ENCODE measurements around the gene KLHL21. TPM values are rescaled to one million over a fixed set of nuclear protein-coding genes. Genes with fewer than 3 reads are reported as not detected.

KLHL21 gene
- total RNA-seq, 2 donors from 2014 or later: 142 to 156 TPM

DNA sequence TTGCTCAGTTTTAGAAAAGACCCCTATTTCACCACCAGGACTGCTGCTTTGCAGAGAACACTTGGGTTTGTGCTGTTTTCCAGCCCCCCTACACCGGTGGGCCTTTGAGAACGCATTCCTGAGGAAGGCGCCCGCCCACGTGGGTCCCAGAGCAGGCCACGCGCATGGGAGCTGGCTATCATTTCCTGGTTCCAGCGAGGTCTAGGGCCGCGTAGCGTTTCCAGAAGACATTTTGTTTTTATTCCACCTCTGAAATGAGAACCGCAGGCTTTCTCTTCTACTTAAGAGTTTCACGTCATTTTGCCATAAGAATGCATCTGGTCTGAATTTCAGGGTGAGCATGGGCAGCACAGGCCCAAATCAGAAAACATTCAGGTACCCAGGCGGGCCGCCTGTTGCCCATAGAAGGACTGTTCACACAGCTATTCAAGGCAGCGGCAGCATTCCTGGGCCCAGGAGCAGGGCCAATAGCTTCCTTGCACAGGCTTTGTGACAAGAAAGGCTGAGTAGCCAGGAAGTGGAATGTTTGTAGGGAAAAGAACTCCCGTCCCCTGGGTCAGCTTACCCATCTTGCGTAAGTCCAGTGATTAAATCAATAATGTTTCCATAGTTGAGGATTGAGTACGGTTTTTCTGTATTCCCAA, 1.4 kb upstream of the KLHL21 start:
- DNase-seq (ENCODE audit: low spot score): peak; percentile 79
- Histone ChIP-seq H3K9me3 (no peaks in the 10 kb centered on the region), H3K4me1 (ENCODE audit: control insufficient read depth in 1 of 2, low read depth in 2 of 2) (peaks cover 20 to 31% of the 10 kb centered on the region in 2 donors), H3K27me3 (replicated peaks; ENCODE audit: insufficient read depth) (no peaks in the 10 kb centered on the region), H3K36me3 (peaks cover 1% of the 10 kb centered on the region), H3K27ac (peak overlapping the region; percentile 99 to 100), H3K4me3 (peak overlapping the region; percentile 93)
- peak; percentile 54 for ATAC-seq (ENCODE audit: insufficient number of reproducible peaks, low FRiP score, low read depth)
- TF ChIP-seq CTCF (IDR thresholded peaks at IDR 0.05): peak; percentile 29

DNA sequence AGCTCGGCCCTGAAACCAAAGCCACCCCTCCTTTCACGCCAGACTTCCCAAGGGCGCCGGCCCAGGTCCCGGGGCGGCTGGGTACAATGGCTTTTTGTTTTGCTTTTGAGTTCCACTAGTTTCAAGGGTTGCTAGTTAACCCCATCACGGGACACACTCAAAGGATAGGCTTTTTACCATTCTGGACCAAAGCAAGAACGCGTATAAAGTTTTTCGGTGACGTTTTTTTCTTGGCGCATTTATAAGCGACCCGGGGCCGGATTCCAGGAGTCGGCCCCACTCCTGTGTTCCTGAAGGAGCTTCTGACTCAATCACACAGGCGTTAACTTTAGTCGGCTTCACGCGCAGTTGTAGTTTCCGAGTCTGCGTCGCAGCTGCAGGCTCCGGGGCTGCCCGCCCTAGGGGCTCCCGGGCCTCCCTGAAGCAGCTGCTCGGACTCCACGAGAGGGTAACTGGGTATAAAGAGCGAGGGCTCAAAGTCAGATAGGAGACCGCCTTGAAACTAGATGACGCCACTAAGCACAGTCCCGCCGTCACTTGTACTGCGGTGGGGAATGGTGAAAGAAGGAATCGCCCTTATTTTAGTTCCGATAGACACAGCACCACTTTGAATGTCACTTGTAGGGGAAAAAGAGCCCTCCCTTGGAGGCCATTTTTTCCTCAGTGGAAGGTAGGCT, 707 bp upstream of the KLHL21 start:
- no peak for TF ChIP-seq CTCF (IDR thresholded peaks at IDR 0.05)
- ATAC-seq (ENCODE audit: insufficient number of reproducible peaks, low FRiP score, low read depth): peak; percentile 18
- peak overlapping the region; percentile 93 for H3K4me3 ChIP-seq
- H3K4me1 ChIP-seq (ENCODE audit: control insufficient read depth in 1 of 2, low read depth in 2 of 2): peaks cover 27 to 38% of the 10 kb centered on the region in 2 donors
- no peak for DNase-seq (ENCODE audit: low spot score)
- peaks cover 6% of the 10 kb centered on the region for H3K36me3 ChIP-seq
- no peaks in the 10 kb centered on the region for H3K27me3 ChIP-seq (replicated peaks; ENCODE audit: insufficient read depth)
- peak overlapping the region; percentile 99 to 100 for H3K27ac ChIP-seq
- no peaks in the 10 kb centered on the region for H3K9me3 ChIP-seq

DNA sequence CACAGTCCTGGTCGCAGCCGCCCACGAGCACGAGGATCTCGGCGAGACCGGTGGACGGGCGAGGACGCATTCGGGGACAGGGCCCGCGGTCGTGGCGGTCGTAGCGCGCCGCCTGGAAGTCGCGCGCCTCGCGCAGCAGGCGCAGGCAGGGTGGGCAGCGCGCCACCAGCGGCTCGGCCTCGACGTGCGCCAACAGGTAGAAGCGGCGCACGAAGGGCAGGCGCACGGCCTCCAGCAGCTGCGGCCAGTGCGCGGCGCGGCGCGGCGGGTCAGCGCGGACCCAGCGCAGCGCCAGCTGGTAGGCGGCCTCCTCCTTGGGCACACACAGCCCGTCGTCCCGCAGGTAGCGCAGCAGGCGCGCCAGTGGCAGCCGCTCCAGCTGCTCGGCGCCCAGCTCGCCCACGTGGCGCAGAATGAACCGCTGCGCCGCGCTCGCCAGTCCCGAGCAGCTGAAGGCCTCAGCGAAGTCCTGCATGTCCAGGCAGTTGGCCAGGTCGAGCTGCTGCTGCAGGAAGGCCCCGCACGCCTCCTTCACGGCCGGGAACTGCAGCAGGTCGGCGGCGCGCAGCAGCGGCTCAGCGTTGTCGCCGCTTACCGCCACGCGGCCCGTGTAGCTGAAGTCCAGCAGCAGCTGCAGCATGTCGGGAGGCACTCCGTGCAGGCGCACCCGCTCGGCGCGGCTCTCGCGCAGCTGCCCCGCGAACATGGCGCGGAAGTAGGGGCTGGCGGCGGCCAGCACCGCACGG, 573 bp downstream of the KLHL21 start:
- TF ChIP-seq CTCF (IDR thresholded peaks at IDR 0.05): peak; percentile 12
- Histone ChIP-seq H3K27me3 (replicated peaks; ENCODE audit: insufficient read depth) (no peaks in the 10 kb centered on the region), H3K4me3 (peak overlapping the region; percentile 93), H3K9me3 (no peaks in the 10 kb centered on the region), H3K4me1 (ENCODE audit: control insufficient read depth in 1 of 2, low read depth in 2 of 2) (peaks cover 38 to 51% of the 10 kb centered on the region in 2 donors), H3K36me3 (peaks cover 19% of the 10 kb centered on the region), H3K27ac (peak overlapping the region; percentile 99)
- DNase-seq (ENCODE audit: low spot score) (no peak), ATAC-seq (ENCODE audit: insufficient number of reproducible peaks, low FRiP score, low read depth) (no peak)

DNA sequence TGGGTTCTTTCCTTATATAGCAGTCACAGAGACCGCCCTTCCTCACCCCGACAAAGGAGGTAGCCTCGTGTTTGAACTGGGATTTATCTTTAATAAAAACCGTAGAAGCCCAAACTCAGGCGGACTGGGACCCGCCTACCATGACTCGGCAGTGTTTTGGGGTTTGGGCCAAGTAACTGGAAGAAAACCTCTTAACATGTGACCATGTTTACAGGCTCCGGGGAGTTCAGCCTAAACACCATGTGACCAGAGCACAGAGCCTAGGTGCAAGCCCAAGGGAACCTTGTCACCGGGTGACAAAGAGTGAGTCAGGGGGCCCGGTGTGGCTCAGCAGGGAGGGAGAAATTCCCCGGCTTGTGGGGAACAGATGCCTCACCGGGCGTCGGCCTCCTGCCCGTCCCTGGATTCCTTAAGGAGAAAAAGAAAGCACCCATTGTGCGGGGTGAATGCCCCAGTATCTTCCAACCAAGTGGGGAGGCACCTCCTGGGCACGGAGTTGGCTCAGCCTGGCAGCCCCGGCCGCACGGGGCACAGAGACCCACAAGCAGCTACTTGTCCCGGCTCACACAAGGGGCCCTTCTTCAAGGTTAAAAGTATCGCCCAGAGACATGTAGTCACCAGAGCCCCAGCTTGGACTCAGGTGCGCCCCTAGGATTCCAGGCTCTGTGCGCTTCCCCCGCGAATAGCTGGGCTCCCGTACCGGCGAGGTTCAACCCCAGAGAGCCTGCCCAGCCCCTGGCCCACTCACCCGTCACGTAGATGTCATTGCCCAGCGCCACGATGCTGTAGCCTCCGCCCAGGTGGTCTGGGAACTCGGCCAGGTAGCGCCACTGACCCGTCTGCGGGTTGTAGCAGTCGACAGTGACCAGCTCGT, 1.4 kb downstream of the KLHL21 start:
- H3K27ac ChIP-seq: peak overlapping the region; percentile 99
- peak; percentile 68 for ATAC-seq (ENCODE audit: insufficient number of reproducible peaks, low FRiP score, low read depth)
- no peak for TF ChIP-seq CTCF (IDR thresholded peaks at IDR 0.05)
- peak overlapping the region; percentile 93 for H3K4me3 ChIP-seq
- peaks cover 46 to 57% of the 10 kb centered on the region in 2 donors for H3K4me1 ChIP-seq (ENCODE audit: control insufficient read depth in 1 of 2, low read depth in 2 of 2)
- H3K36me3 ChIP-seq: peaks cover 25% of the 10 kb centered on the region
- H3K9me3 ChIP-seq: no peaks in the 10 kb centered on the region
- H3K27me3 ChIP-seq (replicated peaks; ENCODE audit: insufficient read depth): no peaks in the 10 kb centered on the region
- peak; percentile 80 for DNase-seq (ENCODE audit: low spot score)
